Measurements from ENCODE around the gene DSCAML1.

GRCh38 chr11:117426297-117426685 lies 370.7 kb downstream of the DSCAML1 start:
- TF ChIP-seq EZH2 (IDR thresholded peaks at IDR 0.05; ENCODE audit: insufficient read depth, poor library complexity, severe bottlenecking) (no peak), EZH2phosphoT487 (IDR thresholded peaks at IDR 0.05; ENCODE audit: insufficient read depth, low read depth) (no peak)
